Adrenal gland (tissue), 12 donors: Measurements from ENCODE around the gene PFKFB2. TPM values are rescaled to one million over a fixed set of nuclear protein-coding genes. Genes with fewer than 3 reads are reported as not detected.

Source experiments
- DNase-seq, 7 donors: peaks; one replicate each; pipeline ENCODE4 v3.0.0-alpha.2; 2019 to 2020
- H3K27ac ChIP-seq, 5 donors: fragments of 200-600 bp; sonication (generic) in 4 of 5; 1 replicate in 3 of 5; 2 replicates in 2 of 5; pipeline versions ENCODE4 v1.5.1 to v1.8.0; 2016 to 2020; ENCODE audit warnings: mild to moderate bottlenecking in 1 of 5
- H3K27me3 ChIP-seq: fragments of 200-600 bp; 2 replicates; pipeline ENCODE4 v1.8.0; 2021
- H3K36me3 ChIP-seq, 2 donors: fragments of 200-600 bp; replicated peaks in 1 of 2; 1 replicate in 1 of 2; 2 replicates in 1 of 2; pipeline versions ENCODE4 v1.5.1 to v1.8.0; 2018 to 2022
- H3K4me1 ChIP-seq, 2 donors: fragments of 200-600 bp; replicated peaks in 1 of 2; 1 replicate in 1 of 2; 2 replicates in 1 of 2; pipeline versions ENCODE4 v1.5.1 to v1.8.0; 2018 to 2021
- H3K4me3 ChIP-seq, 4 donors: fragments of 200-600 bp; sonication (generic) in 3 of 4; one replicate each; pipeline ENCODE4 v1.5.1; 2016 to 2018
- H3K9me3 ChIP-seq, 3 donors: fragments of 200-600 bp; sonication (generic) in 1 of 3; replicated peaks in 1 of 3; 1 replicate in 2 of 3; 2 replicates in 1 of 3; pipeline versions ENCODE4 v1.5.1 to v1.8.0; 2016 to 2021
- CTCF ChIP-seq, 6 experiments: fragments of 450-650 bp in 4 of 6; fragments of 200-600 bp in 2 of 6; sonication (generic) in 1 of 6; IDR thresholded peaks; 1 replicate in 5 of 6; 2 replicates in 1 of 6; pipeline versions ENCODE4 v1.5.1 to v1.8.0; 2016 to 2021; ENCODE audit warnings: antibody characterized with exemption in 6 of 6, mild to moderate bottlenecking in 2 of 6, moderate library complexity in 1 of 6
- POLR2A ChIP-seq, 2 donors: fragments of 450-650 bp; IDR thresholded peaks; one replicate each; pipeline ENCODE4 v1.6.1; 2017; ENCODE audit warnings: antibody characterized with exemption in 2 of 2, mild to moderate bottlenecking in 2 of 2, moderate library complexity in 1 of 2
- WGBS, 4 donors: extraction: QIAGEN DNeasy Blood & Tissue Kit in 2 of 4; methylation state at CpG; one replicate each; pipeline versions ENCODE4 v1.1.5 to v1.1.7; 2013 to 2017; 5-methylcytosine and 5-hydroxymethylcytosine counted together
- intact Hi-C, 2 donors: fragments of 100-400 bp; cut with DNase I; formaldehyde crosslinking; loops; one replicate each; pipeline versions ENCODE4 v1.14.1 to v1.15.0; 2022 to 2023
- polyA plus RNA-seq, 3 donors: library from polyadenylated mRNA; stranded (reverse); fragments of 200-250 nt in 2 of 3; fragments of 350-450 nt in 1 of 3; fragmentation: Illumina TruSeq in 1 of 3; extraction: RNeasy Lipid Tissue Mini Kit (QIAGEN cat#74804) in 1 of 3; gene quantifications; one replicate each; pipeline ENCODE4 v1.2.3, GENCODE V29; 2013 to 2014
- total RNA-seq, 9 donors: library from RNA; depleted of rRNA in 4 of 9; stranded (reverse); fragments of >200 nt in 4 of 9; fragments of 120-200 nt in 1 of 9; fragmentation: NEBNext Ultra II Directional in 1 of 9; extraction: Animal tissue kit (Norgen Biotek cat#: 25700) in 1 of 9; gene quantifications; one replicate each; pipeline versions ENCODE4 v1.1.0 to v1.2.4, GENCODE V29; 2013 to 2023
- donor health status: healthy with polysubstance abuse.
- donor health status: Bipolar disorder and iron deficiency.
- donor health status: DM: yes; HTN: yes; CAD: no.
- donor health status: DM: no; HTN: no; CAD: no.
- donor health status: DM: no; HTN: no; CAD: no.
- donor health status: DM: yes; HTN: yes; CAD: no.

Gene PFKFB2
- total and polyA plus RNA-seq, 12 donors, result 3.9 to 25.8 (median 13.5) TPM

GRCh38 chr1:207081088-207081487 is 28.0 kb downstream of the PFKFB2 start:
- H3K9me3 ChIP-seq, result no peaks in the 10 kb centered on the region
- WGBS, 4 donors, result 36 to 40% (median 39%) methylated on average over 2 of the region's 2 CpGs
- no peak overlapping the region for H3K27ac ChIP-seq
- peaks cover 0 to 5% of the 10 kb centered on the region in 2 donors for H3K4me1 ChIP-seq
- DNase-seq, result no peak
- no peak overlapping the region for H3K4me3 ChIP-seq
- TF ChIP-seq CTCF (IDR thresholded peaks at IDR 0.05), result no peak
- TF ChIP-seq POLR2A (IDR thresholded peaks at IDR 0.05), result no peak
- intact Hi-C loops, result loop anchor here in 1 of 2 donors (5.0 kb wide), 1 partner anchor 326 kb away; no protein-coding TSS in a partner anchor
- H3K27me3 ChIP-seq, result no peaks in the 10 kb centered on the region
- H3K36me3 ChIP-seq, result no peaks in the 10 kb centered on the region

GRCh38 chr1:207081806-207082205 is 28.7 kb downstream of the PFKFB2 start:
- H3K27ac ChIP-seq, result no peak overlapping the region
- no peaks in the 10 kb centered on the region for H3K9me3 ChIP-seq
- no peak for DNase-seq
- no peaks in the 10 kb centered on the region for H3K27me3 ChIP-seq
- TF ChIP-seq CTCF (IDR thresholded peaks at IDR 0.05) (no peak), POLR2A (IDR thresholded peaks at IDR 0.05) (no peak)
- no peaks in the 10 kb centered on the region for H3K36me3 ChIP-seq
- WGBS, 4 donors, result 76 to 92% (median 78%) methylated on average over 2 of the region's 2 CpGs
- peaks cover 0 to 5% of the 10 kb centered on the region in 2 donors for H3K4me1 ChIP-seq
- intact Hi-C loops, result loop anchor here in 1 of 2 donors (5.0 kb wide), 1 partner anchor 325 kb away; no protein-coding TSS in a partner anchor
- no peak overlapping the region for H3K4me3 ChIP-seq

- intact Hi-C loops, result loop anchor here in 1 of 2 donors (5.0 kb wide), 1 partner anchor 323 kb away; no protein-coding TSS in a partner anchor
- no peaks in the 10 kb centered on the region for H3K36me3 ChIP-seq
- no peaks in the 10 kb centered on the region for H3K9me3 ChIP-seq
- TF ChIP-seq CTCF (IDR thresholded peaks at IDR 0.05), result no peak
- TF ChIP-seq POLR2A (IDR thresholded peaks at IDR 0.05), result no peak
- 55 to 67% (median 63%) methylated on average over 2 of the region's 2 CpGs for WGBS, 4 donors
- no peak overlapping the region for H3K4me3 ChIP-seq
- DNase-seq, result no peak
- no peaks in the 10 kb centered on the region for H3K27me3 ChIP-seq
- H3K27ac ChIP-seq, result no peak overlapping the region
- H3K4me1 ChIP-seq, result peaks cover 0 to 10% of the 10 kb centered on the region in 2 donors
These were observed 31.2 kb downstream of the PFKFB2 start for GRCh38 chr1:207084232-207084631.

- peak; percentile 39 to 72 (median 56) for DNase-seq
- TF ChIP-seq CTCF (IDR thresholded peaks at IDR 0.05), result peak; percentile 39 to 68 (median 66)
- TF ChIP-seq POLR2A (IDR thresholded peaks at IDR 0.05), result no peak
These were observed 31.7 kb downstream of the PFKFB2 start for GRCh38 chr1:207084701-207085180.

More at GRCh38 chr1:207084701-207085180, 31.7 kb downstream of the PFKFB2 start:
- Histone ChIP-seq H3K4me3 (no peak overlapping the region), H3K27me3 (no peaks in the 10 kb centered on the region), H3K27ac (no peak overlapping the region), H3K9me3 (no peaks in the 10 kb centered on the region), H3K36me3 (no peaks in the 10 kb centered on the region), H3K4me1 (peaks cover 0 to 10% of the 10 kb centered on the region in 2 donors)
- WGBS, 4 donors, result 32 to 37% (median 34%) methylated on average over 8 of the region's 8 CpGs
- intact Hi-C loops, result loop anchor here in 1 of 2 donors (5.0 kb wide), 2 partner anchors 323 to 413 kb away; partner anchors contain the start of gene CR1
